HG02642 (cell line): ENCODE results near the gene ANKRD39.
"Not testable (repeated sequence)": the region's sequence is repeated elsewhere in the genome, so short reads cannot be mapped to it uniquely, and the experiment has no call there.

Experiments
- ATAC-seq: cut with Tn5 transposase; IDR thresholded peaks from one replicate; pipeline ENCODE4 v1.9.1; 2021; ENCODE audit warnings: mild to moderate bottlenecking; ENCODE audit not compliant: unreplicated experiment, poor library complexity

The ANKRD39 gene

DNA sequence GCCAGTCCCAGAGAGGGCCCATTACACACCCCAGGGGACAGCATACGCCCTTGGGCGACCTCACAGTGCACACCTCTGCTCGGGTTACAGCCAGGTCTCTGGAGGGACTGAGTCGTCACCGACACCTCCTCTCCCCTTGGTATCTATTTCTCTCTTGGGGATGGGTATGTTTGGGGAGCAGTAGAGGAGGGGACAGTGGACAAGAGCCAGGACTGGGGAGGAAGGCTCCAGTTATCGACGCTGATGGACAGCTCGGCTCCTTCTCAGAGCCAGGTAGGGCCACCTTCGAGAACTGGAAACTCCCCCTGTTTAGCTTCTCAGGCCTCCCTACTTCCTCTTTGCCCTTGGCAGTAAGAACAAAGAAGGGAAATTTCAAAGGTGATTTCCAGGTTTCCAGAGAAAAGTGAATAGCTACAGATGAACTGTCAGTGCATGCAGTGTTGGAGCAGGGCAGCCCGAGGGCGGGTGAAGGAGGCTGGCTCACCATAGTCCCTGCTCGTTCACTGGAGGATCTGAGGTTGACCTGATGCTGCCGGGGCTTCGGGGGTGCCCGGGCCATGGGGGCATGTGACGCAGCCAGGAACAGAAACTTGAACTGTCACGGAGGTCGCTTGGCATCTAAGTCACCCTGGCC, 16.5 kb upstream of the ANKRD39 start:
- ATAC-seq: peak; percentile 48

GRCh38 chr2:96873651-96874096, 15.9 kb upstream of the ANKRD39 start:
- no peak for ATAC-seq

DNA sequence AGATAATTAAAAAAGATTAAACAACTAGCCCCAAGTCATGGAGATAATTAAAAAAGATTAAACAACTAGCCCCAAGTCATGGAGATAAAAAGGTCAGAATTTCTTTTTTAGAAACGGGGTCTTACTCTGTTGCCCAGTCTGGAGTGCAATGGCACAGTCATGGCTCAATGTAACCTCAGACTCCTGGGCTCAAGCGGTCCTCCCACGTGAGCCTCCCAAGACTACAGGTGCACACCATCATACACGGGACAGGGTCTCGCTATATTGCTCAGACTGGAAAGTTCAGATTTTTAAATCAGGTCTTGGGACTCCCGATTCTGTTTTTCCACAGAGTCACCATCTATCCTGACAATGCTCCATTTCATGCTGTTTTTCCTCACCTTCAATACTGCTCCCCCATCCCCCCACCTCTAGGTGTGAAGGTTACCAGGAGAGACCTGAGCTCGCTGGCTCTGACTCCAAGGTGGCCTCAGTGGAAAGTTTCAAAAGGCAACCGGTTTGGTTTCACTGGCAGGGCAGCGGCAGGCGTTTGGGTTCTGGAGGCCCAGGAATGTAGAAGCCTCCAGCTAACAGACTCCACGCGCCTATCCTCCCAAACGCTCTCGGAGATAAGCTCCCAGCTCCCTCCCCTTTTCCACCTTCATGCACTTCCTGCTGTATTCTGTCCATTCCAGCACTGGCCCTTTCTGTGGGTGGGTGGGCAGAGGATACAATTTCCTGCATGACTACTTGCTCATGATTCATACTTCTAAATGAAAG, 15.0 kb upstream of the ANKRD39 start:
- ATAC-seq: no peak

DNA sequence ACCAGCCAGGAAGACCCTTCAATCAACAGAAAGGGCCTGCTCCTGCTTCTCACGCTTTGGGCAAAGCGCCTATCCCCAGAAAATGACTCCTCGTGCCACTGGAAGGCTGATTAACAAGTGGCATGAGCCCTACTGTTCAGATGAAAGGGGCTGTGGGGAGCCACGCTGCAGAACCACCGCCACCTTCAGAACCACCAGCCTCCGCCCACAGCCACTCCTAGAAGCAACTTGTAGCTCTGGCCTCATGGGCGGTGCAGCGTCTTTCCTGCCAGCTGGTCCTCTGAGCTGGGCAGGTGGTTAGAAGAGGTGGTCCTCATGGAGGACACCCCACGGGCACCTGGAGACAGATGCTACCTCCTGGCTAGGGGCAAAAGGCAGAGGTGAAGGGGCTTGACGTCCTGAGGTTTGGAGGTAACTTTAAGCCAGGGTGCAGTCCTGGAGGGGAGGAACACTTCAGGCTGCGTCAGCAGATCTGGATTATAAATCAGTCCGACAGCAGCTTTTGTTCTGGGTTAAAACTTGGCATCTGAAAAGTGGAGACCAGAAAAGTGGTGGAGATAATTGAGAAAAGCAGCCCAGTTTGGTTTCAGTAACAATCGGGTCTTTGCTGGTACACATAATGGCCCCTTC, 12.9 kb upstream of the ANKRD39 start:
- no peak for ATAC-seq

GRCh38 chr2:96869822-96870625, 12.2 kb upstream of the ANKRD39 start, which contains the start of gene SEMA4C:
Gene SEMA4C (minus strand): TSS chr2:96870080. CDS start chr2:96867886, 2,194 bp downstream.
- no peak for ATAC-seq

- peak; percentile 16 for ATAC-seq
These were observed 11.5 kb upstream of the ANKRD39 start for GRCh38 chr2:96869281-96869821.

DNA sequence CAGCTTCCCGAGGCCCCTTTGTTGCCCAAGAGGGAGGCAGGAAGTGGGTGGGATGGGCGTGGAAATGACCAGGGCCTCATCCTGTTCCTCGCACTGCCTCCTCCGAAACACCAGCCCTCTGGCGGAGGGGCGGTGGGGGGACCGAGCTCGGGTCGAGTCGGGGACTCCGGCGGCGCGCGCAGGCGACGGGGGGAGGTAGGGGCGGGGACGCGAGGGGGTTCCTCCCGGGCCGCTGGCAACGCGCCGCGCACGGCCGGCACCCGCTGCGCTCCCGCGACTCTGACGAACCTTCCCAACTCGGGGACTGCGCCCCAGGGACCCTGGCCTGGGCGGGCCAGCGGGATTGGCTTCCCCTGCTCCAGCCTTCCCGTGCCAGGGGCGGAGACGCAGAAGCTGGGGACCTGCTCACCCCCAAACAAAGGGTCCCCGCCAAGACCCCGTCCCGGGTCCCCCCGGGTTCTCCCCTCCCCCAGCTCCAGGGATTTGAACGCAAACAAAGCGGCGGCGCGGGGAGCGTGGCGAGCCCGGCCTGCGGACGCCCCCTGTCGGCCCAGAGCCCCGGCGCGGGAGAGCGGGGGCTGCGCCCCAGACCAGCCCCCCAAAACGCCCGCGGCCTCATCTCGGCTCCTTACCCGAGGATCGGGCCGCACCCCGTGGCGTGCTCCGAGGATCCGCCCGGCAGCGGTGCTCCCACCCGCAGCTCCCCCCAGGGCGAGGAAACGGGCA, 10.9 kb upstream of the ANKRD39 start:
- peak; percentile 51 for ATAC-seq

GRCh38 chr2:96867756-96868554, 10.1 kb upstream of the ANKRD39 start:
- peak; percentile 20 for ATAC-seq

GRCh38 chr2:96866986-96867755, 9.4 kb upstream of the ANKRD39 start:
- ATAC-seq: no peak

DNA sequence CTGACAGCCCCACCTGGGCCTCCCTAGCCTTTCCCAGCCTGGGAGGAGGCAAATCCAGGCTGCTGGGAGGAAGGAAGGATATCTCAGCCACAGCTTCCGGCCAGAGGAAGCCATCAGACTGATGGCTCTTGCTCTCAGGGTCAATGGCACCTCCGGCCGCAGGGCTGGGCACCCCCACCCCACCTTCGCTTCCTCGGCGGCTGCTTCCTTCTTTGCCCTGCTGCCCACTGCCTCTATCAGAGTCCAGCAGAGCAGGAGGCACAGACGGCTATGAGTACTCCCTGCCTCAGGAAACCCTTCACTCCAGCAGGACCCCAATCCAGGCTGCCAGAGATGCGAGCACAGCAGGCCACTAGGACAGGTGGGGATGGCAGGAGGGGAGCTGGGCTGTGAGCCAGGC, 8.8 kb upstream of the ANKRD39 start:
- ATAC-seq: no peak

DNA sequence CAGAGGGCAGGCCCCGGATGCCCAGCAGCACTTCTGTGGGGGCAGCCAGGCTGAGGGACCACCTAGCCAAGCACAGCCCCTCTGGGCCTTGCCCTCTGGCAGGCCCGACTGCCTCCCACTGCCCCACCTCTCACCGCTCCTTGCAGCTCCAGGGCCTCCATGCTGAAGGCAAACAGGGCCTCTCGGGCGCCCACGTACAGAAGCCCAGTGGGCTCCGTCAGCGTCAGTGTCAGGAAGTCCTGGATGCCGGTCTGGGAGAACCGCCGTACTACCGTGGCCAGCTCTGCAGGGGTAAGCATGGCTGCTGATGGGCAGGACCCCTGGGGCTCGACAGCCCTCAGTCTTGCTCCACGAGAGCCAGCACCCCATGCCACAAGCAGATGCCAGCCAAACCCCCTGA, 8.3 kb upstream of the ANKRD39 start:
- ATAC-seq: no peak

- ATAC-seq: no peak
These were observed 7.8 kb upstream of the ANKRD39 start for GRCh38 chr2:96865654-96866053.

- ATAC-seq: no peak
These were observed 6.7 kb upstream of the ANKRD39 start for GRCh38 chr2:96864343-96865091.

DNA sequence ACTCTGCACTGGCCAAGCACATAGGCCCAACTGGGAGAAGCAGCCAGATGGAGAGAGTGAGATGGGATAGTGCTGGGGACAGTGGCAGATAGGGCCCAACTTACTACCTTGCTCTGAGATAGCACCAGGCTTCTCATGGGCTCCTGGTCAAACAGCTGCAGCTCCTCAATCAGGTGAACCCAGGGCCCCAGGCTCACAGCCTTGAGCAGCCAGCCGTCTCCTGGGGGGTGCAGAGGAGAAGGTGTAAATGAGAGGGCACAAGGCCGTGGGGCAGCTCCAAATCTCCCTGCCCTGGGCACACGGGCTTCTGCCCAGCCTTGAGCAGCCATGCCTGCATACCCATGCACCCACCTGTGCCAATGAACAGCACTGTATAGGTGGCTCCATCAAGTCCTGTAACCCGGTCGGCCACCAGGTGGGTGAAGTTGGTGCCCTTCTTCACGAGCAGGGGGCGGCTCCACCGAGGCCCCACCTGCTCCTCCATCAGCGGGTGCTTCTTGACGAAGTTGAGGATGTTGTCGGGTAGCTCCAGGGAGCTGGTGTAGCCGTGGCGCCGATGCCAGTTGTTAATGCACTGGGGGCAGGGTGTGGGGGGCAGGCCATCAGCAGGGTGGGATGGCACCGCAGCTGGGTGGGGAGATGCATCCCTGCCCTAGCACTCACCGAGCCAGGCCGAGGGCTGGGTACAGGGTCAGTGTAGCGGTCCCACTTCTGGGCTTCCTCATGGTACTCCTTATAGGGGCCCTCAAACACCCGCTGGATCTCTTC, 5.9 kb upstream of the ANKRD39 start:
- no peak for ATAC-seq

DNA sequence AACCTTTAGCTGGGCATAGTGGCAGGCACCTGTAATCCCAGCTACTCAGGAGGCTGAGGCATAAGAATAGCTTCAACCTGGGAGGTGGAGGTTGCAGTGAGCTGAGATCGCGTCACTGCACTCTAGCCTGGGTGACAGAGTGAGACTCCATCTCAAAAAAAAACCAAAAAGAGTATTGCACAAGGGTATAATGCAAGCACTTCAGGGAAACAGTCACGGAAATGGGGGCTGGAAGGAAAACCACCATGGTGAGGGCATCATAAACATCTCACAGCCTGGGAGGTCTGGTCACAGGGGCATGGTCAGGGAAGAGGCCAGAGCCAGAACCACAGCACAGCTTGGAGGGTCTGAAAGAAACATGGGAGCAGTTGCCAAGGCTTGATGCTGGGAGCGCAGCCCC, 5.2 kb upstream of the ANKRD39 start:
- not testable (repeated sequence) for ATAC-seq

DNA sequence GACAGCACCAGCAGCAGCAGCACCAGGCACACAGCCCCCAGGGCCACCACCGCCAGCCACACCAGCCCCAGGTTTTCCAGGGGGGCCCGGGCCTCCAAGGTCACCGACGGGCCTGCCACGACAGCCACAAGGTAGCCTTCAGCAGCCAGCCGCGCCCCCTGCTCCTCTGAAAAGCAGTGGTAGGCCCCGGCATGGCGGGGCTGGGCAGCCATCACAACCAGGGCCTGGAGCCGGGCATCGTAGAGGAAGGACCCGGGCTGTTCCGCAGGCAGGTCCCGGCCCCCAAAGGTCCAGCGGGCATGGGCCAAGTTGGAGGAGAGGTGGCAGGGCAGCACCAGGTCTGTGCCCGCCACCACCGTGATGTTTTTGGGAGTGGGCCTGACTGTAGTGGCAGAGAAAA, 3.3 kb upstream of the ANKRD39 start:
- no peak for ATAC-seq
